ENCODE measurements around the gene GPR21.

Gene GPR21

GRCh38 chr9:123046406-123047195, 13.1 kb downstream of the GPR21 start:
- no peaks in the 10 kb centered on the region for H3K4me1 ChIP-seq (ENCODE audit: control insufficient read depth, insufficient read depth, low read length, poor library complexity, severe bottlenecking)
- no peak overlapping the region for H3K4me3 ChIP-seq (ENCODE audit: extremely low read depth, insufficient read depth, low read length, poor library complexity, severe bottlenecking)
- no peak overlapping the region for H3K27ac ChIP-seq (ENCODE audit: low read depth, low read length, severe bottlenecking)
- H3K36me3 ChIP-seq (ENCODE audit: control insufficient read depth, insufficient read depth, low read length) = peaks cover 35% of the 10 kb centered on the region
- peaks cover 8% of the 10 kb centered on the region for H3K9me3 ChIP-seq (ENCODE audit: control insufficient read depth, low read length)
- 95 to 100% methylated on average over 2 of the region's 3 CpGs for WGBS, 2 experiments (ENCODE audit: insufficient coverage in 2 of 2)

GRCh38 chr9:123048748-123049147, 15.3 kb downstream of the GPR21 start:
- Histone ChIP-seq H3K4me1 (ENCODE audit: control insufficient read depth, insufficient read depth, low read length, poor library complexity, severe bottlenecking) (no peaks in the 10 kb centered on the region), H3K36me3 (ENCODE audit: control insufficient read depth, insufficient read depth, low read length) (peaks cover 17% of the 10 kb centered on the region), H3K9me3 (ENCODE audit: control insufficient read depth, low read length) (no peaks in the 10 kb centered on the region), H3K4me3 (ENCODE audit: extremely low read depth, insufficient read depth, low read length, poor library complexity, severe bottlenecking) (no peak overlapping the region), H3K27ac (ENCODE audit: low read depth, low read length, severe bottlenecking) (no peak overlapping the region)
- WGBS, 2 experiments (ENCODE audit: insufficient coverage in 2 of 2) = 83% methylated on average over 1 of the region's 2 CpGs; no CpG with 5 or more reads in 1 of the 2 experiments

GRCh38 chr9:123049589-123050222, 16.2 kb downstream of the GPR21 start:
- Histone ChIP-seq H3K4me3 (ENCODE audit: extremely low read depth, insufficient read depth, low read length, poor library complexity, severe bottlenecking) (no peak overlapping the region), H3K27ac (ENCODE audit: low read depth, low read length, severe bottlenecking) (no peak overlapping the region), H3K4me1 (ENCODE audit: control insufficient read depth, insufficient read depth, low read length, poor library complexity, severe bottlenecking) (no peaks in the 10 kb centered on the region), H3K9me3 (ENCODE audit: control insufficient read depth, low read length) (no peaks in the 10 kb centered on the region), H3K36me3 (ENCODE audit: control insufficient read depth, insufficient read depth, low read length) (peaks cover 12% of the 10 kb centered on the region)
- WGBS, 2 experiments (ENCODE audit: insufficient coverage in 2 of 2) = 100% methylated on average over 1 to 2 of the region's 3 CpGs

GRCh38 chr9:123053046-123053445, 19.6 kb downstream of the GPR21 start:
- Histone ChIP-seq H3K9me3 (ENCODE audit: control insufficient read depth, low read length) (no peaks in the 10 kb centered on the region), H3K4me1 (ENCODE audit: control insufficient read depth, insufficient read depth, low read length, poor library complexity, severe bottlenecking) (no peaks in the 10 kb centered on the region), H3K4me3 (ENCODE audit: extremely low read depth, insufficient read depth, low read length, poor library complexity, severe bottlenecking) (no peak overlapping the region), H3K27ac (ENCODE audit: low read depth, low read length, severe bottlenecking) (no peak overlapping the region), H3K36me3 (ENCODE audit: control insufficient read depth, insufficient read depth, low read length) (peaks cover 24% of the 10 kb centered on the region)

GRCh38 chr9:123053711-123054110, 20.2 kb downstream of the GPR21 start:
- no peaks in the 10 kb centered on the region for H3K9me3 ChIP-seq (ENCODE audit: control insufficient read depth, low read length)
- peaks cover 25% of the 10 kb centered on the region for H3K36me3 ChIP-seq (ENCODE audit: control insufficient read depth, insufficient read depth, low read length)
- no peaks in the 10 kb centered on the region for H3K4me1 ChIP-seq (ENCODE audit: control insufficient read depth, insufficient read depth, low read length, poor library complexity, severe bottlenecking)
- no peak overlapping the region for H3K27ac ChIP-seq (ENCODE audit: low read depth, low read length, severe bottlenecking)
- WGBS, 2 experiments (ENCODE audit: insufficient coverage in 2 of 2) = 80% methylated on average over 1 of the region's 2 CpGs
- H3K4me3 ChIP-seq (ENCODE audit: extremely low read depth, insufficient read depth, low read length, poor library complexity, severe bottlenecking) = no peak overlapping the region

- no peak overlapping the region for H3K4me3 ChIP-seq (ENCODE audit: extremely low read depth, insufficient read depth, low read length, poor library complexity, severe bottlenecking)
- no peaks in the 10 kb centered on the region for H3K9me3 ChIP-seq (ENCODE audit: control insufficient read depth, low read length)
- H3K27ac ChIP-seq (ENCODE audit: low read depth, low read length, severe bottlenecking) = no peak overlapping the region
- WGBS, 2 experiments (ENCODE audit: insufficient coverage in 2 of 2) = 100% methylated on average over 1 of the region's 1 CpG; no CpG with 5 or more reads in 1 of the 2 experiments
- no peaks in the 10 kb centered on the region for H3K4me1 ChIP-seq (ENCODE audit: control insufficient read depth, insufficient read depth, low read length, poor library complexity, severe bottlenecking)
- peaks cover 23% of the 10 kb centered on the region for H3K36me3 ChIP-seq (ENCODE audit: control insufficient read depth, insufficient read depth, low read length)
Measured at GRCh38 chr9:123058834-123059233, 25.4 kb downstream of the GPR21 start.

- H3K9me3 ChIP-seq (ENCODE audit: control insufficient read depth, low read length) = no peaks in the 10 kb centered on the region
- no peaks in the 10 kb centered on the region for H3K4me1 ChIP-seq (ENCODE audit: control insufficient read depth, insufficient read depth, low read length, poor library complexity, severe bottlenecking)
- no peak overlapping the region for H3K4me3 ChIP-seq (ENCODE audit: extremely low read depth, insufficient read depth, low read length, poor library complexity, severe bottlenecking)
- 80 to 100% methylated on average over 1 of the region's 9 CpGs for WGBS, 2 experiments (ENCODE audit: insufficient coverage in 2 of 2)
- peaks cover 21% of the 10 kb centered on the region for H3K36me3 ChIP-seq (ENCODE audit: control insufficient read depth, insufficient read depth, low read length)
- H3K27ac ChIP-seq (ENCODE audit: low read depth, low read length, severe bottlenecking) = no peak overlapping the region
Measured at GRCh38 chr9:123059472-123060220, 26.2 kb downstream of the GPR21 start.

GRCh38 chr9:123061216-123061615, 27.7 kb downstream of the GPR21 start:
- H3K4me3 ChIP-seq (ENCODE audit: extremely low read depth, insufficient read depth, low read length, poor library complexity, severe bottlenecking) = no peak overlapping the region
- no peaks in the 10 kb centered on the region for H3K9me3 ChIP-seq (ENCODE audit: control insufficient read depth, low read length)
- no peaks in the 10 kb centered on the region for H3K4me1 ChIP-seq (ENCODE audit: control insufficient read depth, insufficient read depth, low read length, poor library complexity, severe bottlenecking)
- peaks cover 21% of the 10 kb centered on the region for H3K36me3 ChIP-seq (ENCODE audit: control insufficient read depth, insufficient read depth, low read length)
- H3K27ac ChIP-seq (ENCODE audit: low read depth, low read length, severe bottlenecking) = no peak overlapping the region
- 96 to 100% methylated on average over 2 to 5 of the region's 7 CpGs for WGBS, 2 experiments (ENCODE audit: insufficient coverage in 2 of 2)

GRCh38 chr9:123062351-123063176, 29.1 kb downstream of the GPR21 start:
- H3K36me3 ChIP-seq (ENCODE audit: control insufficient read depth, insufficient read depth, low read length) = peaks cover 30% of the 10 kb centered on the region
- no peak overlapping the region for H3K4me3 ChIP-seq (ENCODE audit: extremely low read depth, insufficient read depth, low read length, poor library complexity, severe bottlenecking)
- no peaks in the 10 kb centered on the region for H3K9me3 ChIP-seq (ENCODE audit: control insufficient read depth, low read length)
- H3K4me1 ChIP-seq (ENCODE audit: control insufficient read depth, insufficient read depth, low read length, poor library complexity, severe bottlenecking) = no peaks in the 10 kb centered on the region
- WGBS, 2 experiments (ENCODE audit: insufficient coverage in 2 of 2) = 85 to 97% methylated on average over 6 of the region's 7 CpGs
- no peak overlapping the region for H3K27ac ChIP-seq (ENCODE audit: low read depth, low read length, severe bottlenecking)

- H3K9me3 ChIP-seq (ENCODE audit: control insufficient read depth, low read length) = no peaks in the 10 kb centered on the region
- H3K4me1 ChIP-seq (ENCODE audit: control insufficient read depth, insufficient read depth, low read length, poor library complexity, severe bottlenecking) = no peaks in the 10 kb centered on the region
- no CpG with 5 or more reads among the region's 2 CpGs for WGBS, 2 experiments (ENCODE audit: insufficient coverage in 2 of 2)
- no peak overlapping the region for H3K4me3 ChIP-seq (ENCODE audit: extremely low read depth, insufficient read depth, low read length, poor library complexity, severe bottlenecking)
- H3K27ac ChIP-seq (ENCODE audit: low read depth, low read length, severe bottlenecking) = no peak overlapping the region
- peaks cover 34% of the 10 kb centered on the region for H3K36me3 ChIP-seq (ENCODE audit: control insufficient read depth, insufficient read depth, low read length)
Measured at GRCh38 chr9:123063177-123063598, 29.7 kb downstream of the GPR21 start.
